HT-29 (cell line): Measurements from ENCODE around the gene PYCR2. TPM values are rescaled to one million over a fixed set of nuclear protein-coding genes. Genes with fewer than 3 reads are reported as not detected.
A peak's percentile ranks its signal among the peaks of the same experiment; 100 is the strongest.
"Not testable (repeated sequence)": the region's sequence is repeated elsewhere in the genome, so short reads cannot be mapped to it uniquely, and the experiment has no call there.

Experiments used
- DNase-seq: peaks from one replicate; pipeline ENCODE4 v3.0.0-alpha.2; 2015; ENCODE audit warnings: low spot score
- total RNA-seq: library from RNA; depleted of rRNA; stranded (reverse); fragments of >200 nt; shearing (Covaris generic); gene quantifications from 2 replicates; pipeline ENCODE4 v1.2.3, GENCODE V29; 2014; rRNA removed

The PYCR2 gene
- 60.6 and 67.4 TPM in 2 replicates for total RNA-seq

DNA sequence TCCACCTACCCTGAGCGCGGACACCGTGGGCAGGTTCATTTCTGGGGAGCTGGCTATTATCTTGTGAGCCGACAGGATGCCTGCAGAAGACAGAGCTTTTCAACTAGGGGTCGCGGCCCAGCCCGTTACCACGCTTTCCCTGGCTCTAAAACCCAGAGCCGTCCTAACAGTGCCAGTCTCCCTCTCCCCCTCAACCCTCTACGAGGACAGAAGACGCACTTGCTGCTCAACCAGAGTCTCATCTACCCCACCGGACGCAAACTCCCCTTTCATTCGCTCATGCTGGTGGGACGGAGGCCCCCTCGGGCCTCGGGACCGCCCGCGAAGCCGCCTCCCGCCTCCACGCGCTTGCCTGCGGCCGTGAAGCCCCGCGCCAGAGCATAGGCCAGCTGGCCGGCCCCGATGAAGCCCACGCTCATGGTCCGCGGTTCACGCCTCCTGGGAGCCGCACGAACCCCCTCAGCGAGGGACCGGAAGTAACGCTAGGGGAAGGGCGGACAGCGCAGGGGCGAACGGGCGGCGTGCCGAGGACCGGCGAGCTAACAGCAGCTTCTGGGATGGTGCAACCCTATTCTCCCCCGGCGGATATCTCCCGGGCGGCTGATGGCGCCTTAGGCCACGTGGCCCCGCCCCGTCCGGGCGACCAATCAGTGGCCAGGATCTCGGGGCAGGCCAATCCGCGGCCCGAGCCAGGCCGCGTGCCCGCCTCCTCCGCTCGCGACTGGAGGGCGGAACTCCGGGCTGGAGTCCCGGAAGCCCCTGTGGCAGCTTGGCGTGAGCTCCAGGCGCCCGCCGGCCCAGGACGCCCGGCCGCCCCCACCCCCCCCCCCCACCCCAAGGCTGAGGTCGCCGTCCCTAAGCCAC is at the start of gene PYCR2:
TSS of gene PYCR2 (minus strand) at position 559 of the 864 bp plus-strand sequence. CDS start at position 419, 140 bp downstream.
- peak; percentile 96 for DNase-seq

- peak; percentile 24 for DNase-seq
These were observed 49.1 kb upstream of the PYCR2 start for GRCh38 chr1:225973158-225973557.

DNA sequence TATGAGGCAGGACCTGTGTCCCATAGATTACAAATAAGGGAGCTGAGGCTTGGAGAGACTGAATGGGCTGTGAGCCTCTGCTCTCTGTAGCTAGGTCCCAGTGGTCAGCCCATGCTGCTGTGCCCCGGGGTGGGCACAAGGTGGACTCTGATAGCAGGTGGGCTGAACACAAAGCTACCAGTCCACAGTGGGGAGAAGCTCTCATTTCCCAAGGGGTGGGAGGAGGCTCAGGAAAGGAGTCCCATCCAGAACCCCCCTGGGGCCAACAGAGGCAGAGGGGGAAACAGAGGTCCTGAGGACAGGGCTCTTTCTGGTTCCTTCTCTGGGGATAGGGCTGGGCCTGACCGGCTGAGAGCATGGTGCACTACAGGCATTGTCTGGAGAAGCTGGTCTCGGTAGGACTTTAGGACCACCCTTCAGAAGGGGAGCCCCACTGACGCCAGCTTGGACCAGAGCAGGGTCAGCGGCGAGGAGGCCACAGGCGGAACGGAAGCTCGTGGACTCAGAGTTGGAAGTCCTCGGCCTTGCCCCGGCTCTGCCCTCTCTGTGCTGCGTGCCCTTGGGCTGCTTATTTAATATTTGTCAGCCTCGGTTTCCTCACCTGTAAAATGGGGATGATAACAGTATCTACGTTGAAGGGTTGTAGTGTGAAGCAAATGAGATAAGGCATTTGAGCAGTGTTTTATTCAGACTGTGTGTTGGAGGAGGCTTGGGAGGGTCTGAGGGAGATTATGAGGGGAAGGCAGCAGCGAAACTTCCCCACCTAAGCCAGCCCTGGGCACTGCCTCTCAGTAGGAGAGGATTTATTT is 48.5 kb upstream of the PYCR2 start:
- DNase-seq = no peak

DNA sequence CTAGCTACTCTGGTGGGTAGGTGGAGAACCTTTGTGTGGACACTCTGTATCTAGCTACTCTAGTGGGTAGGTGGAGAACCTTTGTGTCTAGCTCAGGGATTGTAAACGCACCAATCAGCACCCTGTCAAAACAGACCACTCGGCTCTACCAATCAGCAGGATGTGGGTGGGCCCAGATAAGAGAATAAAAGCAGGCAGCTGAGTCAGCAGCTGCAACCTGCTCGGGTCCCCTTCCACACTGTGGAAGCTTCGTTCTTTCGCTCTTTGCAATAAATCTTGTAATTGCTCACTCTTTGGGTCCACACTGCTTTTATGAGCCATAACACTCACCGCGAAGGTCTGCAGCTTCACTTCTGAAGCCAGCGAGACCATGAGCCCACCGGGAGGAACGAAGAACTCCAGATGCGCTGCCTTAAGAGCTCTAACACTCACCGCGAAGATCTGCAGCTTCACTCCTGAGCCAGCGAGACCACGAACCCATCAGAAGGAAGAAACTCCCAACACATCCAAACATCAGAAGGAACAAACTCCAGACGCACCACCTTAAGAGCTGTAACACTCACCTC is 46.6 kb upstream of the PYCR2 start:
- DNase-seq = not testable (repeated sequence)

DNA sequence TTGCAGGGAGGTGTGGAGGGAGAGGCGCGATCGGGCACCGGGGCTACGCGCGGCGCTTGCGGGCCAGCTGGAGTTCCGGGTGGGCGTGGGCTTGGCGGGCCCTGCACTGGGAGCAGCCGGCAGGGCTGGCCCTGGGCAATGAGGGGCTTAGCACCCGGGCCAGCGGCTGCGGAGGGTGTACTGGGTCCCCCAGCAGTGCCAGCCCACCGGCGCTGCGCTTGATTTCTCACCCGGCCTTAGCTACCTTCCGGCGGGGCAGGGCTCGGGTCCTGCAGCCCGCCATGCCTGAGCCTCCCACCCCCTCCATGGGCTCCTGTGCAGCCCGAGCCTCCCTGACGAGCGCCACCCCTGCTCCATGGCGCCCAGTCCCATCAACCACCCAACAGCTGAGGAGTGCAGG is 45.7 kb upstream of the PYCR2 start:
- not testable (repeated sequence) for DNase-seq

- DNase-seq = no peak
These were observed 41.2 kb upstream of the PYCR2 start for GRCh38 chr1:225965231-225965630.

- DNase-seq = no peak
These were observed 39.9 kb upstream of the PYCR2 start for GRCh38 chr1:225963735-225964530.

GRCh38 chr1:225962440-225962975 is 38.5 kb upstream of the PYCR2 start:
- no peak for DNase-seq

GRCh38 chr1:225961659-225962439 is 37.8 kb upstream of the PYCR2 start:
- no peak for DNase-seq

DNA sequence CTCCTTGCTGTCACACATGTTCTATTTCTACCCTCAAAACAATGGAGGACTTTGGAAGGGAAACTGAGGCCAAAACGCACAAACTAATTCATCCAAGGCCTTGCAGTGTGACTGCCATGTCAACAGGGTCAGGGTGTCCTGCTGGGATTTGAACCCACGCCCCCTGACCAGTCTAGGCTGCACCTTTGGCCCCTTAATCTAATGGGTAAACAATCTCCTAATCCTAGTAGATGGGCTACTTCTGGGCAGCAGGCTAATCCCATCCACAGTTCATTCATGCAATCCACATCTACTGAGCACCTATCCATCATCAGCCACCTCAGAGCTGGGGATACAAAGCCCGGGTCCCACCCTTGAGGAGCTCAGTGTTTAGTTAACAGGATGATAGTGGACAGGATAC is 34.0 kb upstream of the PYCR2 start:
- DNase-seq = no peak

DNA sequence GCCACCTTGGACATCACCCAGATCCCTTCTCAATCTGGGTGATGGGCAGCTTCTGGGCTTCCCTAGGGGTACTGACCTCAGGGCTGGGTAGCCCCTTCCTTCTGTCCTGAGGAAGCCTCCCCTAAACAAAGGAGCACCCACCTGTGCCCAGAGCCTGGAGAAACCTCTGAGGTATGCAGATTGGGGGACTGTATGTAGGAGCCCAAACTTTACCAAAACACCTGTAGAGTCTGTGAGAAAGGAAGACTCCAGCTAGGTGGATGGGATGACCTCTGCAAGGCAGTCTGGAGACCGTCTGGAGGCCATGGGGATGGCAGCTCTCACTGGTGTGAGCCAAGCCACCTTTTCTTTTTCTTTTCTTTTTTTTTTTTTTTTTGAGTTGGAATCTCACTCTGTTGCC is 30.7 kb upstream of the PYCR2 start:
- DNase-seq = no peak

DNA sequence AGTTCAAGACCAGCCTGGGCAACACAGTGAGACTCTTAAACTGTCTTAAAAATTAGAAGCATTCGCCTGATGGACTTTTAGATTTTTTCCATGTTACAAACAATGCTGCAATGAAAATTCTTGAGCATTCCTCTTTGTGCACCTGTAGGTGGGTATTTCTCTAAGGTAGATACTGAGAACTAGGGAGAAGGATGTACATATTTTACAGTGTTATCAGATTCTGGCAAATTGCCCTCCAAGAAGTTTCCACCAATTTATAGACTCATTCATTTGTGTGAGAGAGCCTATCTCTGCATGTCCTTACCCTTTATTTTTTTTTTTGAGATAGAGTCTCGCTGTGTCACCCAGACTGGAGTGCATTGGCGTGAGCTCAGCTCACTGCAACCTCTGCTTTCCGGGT is 29.3 kb upstream of the PYCR2 start:
- no peak for DNase-seq

GRCh38 chr1:225950905-225951497 is 27.0 kb upstream of the PYCR2 start:
- DNase-seq = no peak

GRCh38 chr1:225949041-225949440 is 25.0 kb upstream of the PYCR2 start:
- no peak for DNase-seq

DNA sequence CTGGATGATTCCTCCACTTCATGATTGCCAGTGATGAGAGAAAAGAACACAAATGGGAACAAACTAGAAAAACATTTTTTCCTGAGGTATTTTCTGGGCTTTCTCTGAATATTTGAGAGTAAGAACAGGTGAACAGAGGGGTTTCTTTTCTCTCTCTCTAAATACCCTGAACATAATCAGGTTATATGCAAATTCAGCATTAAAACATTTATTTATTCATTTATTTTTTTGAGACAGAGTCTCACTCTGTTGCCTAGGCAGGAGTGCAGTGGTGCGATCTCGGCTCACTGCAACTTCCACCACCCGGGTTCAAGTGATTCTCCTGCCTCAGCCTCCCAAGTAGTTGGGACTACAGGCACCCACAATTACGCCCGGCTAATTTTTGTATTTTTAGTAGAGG is 22.8 kb upstream of the PYCR2 start:
- no peak for DNase-seq

- no peak for DNase-seq
These were observed 22.1 kb upstream of the PYCR2 start for GRCh38 chr1:225946082-225946620.

DNA sequence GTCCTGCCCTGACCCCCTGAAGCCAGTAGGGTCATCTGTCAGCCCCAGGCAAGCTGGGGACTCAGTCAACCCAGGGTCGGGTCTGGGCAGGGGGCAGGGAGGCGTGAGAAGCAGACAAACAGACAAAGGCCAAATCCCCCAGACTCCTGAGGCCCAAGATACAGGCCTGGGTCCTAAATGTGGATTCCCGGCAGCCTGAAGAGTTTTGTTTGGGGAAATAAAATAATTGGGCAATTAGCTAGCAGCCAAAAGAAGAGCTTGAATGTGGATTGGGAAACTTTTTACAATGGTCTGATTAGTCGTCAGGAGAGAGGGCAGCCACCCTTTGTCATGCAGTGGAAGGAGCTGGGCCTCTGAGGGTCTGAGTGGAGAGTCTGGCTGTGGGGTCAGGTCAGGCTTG is 21.5 kb upstream of the PYCR2 start:
- no peak for DNase-seq

- DNase-seq = no peak
These were observed 20.9 kb upstream of the PYCR2 start for GRCh38 chr1:225944951-225945350.

DNA sequence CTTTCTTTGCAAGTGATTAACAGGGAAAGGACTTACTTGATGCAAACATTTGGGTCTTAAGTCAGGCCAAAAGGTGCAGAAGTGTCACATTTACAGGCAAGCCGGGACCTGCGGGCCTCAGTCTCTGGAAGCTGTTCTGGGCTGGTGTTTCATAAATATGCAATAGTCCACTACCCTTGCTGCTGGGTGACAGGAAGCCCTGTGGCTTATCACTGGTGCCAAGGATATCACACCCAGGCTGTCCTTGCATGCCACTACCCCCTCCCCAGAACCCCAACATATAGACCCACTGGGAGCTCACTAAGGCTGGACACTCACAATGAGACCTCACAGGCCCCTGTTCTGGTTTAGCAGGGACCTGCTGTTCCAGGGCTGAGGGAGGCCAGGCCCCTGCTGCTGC is 20.3 kb upstream of the PYCR2 start:
- no peak for DNase-seq

DNA sequence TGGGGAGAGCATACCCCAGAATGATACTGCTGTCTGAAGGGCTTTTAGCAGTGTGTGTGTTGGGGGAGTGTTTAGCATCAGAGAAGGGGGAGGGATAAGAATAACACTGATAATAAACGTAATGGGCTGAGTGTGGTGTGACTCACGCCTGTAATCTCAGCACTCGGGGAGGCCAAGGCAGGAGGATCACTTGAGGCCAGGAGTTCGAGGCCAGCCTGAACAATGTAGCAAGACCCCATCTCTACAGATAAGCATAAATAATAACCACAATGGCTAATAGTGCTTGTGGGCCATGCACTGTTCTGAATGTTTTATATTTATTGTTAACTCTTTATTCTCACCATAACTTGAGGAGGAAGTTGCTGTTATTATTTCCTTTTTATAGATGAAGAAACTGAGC is 19.5 kb upstream of the PYCR2 start:
- DNase-seq = no peak
